Measurements from ENCODE around the gene DPP7.

DNA sequence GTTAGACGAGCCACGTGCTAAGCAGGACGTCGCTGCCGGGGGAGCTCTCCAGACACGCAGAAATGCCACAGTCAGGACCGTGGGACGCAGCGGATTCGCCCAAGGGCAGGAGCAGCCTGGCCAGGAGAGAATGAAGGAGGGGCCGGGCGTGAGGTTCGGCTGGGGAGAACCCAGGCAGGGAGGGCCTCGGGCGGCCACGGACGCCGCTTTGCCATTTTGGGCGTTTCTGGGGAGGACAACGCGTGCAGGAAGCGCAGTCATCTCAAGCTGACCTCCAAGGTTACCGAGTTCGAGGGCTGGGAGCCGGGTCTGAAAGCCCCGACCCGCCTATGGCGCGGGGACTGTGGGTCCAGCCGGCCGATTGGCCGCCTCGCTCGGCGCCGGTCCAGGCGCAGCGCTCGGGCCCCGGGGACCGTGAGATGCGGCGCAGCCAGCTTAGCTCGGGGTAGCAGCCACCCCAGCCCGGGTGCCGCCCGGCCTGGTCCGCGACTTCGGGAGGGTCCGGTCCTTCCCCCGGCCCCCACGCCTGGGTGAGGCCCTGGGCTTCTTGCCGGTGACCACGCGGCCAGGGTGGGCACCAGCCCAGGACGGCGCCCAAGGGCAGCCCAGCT is 28.5 kb downstream of the DPP7 start:
- TF ChIP-seq, protein P1, sequence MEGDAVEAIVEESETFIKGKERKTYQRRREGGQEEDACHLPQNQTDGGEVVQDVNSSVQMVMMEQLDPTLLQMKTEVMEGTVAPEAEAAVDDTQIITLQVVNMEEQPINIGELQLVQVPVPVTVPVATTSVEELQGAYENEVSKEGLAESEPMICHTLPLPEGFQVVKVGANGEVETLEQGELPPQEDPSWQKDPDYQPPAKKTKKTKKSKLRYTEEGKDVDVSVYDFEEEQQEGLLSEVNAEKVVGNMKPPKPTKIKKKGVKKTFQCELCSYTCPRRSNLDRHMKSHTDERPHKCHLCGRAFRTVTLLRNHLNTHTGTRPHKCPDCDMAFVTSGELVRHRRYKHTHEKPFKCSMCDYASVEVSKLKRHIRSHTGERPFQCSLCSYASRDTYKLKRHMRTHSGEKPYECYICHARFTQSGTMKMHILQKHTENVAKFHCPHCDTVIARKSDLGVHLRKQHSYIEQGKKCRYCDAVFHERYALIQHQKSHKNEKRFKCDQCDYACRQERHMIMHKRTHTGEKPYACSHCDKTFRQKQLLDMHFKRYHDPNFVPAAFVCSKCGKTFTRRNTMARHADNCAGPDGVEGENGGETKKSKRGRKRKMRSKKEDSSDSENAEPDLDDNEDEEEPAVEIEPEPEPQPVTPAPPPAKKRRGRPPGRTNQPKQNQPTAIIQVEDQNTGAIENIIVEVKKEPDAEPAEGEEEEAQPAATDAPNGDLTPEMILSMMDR (IDR thresholded peaks at IDR 0.05; ENCODE audit: low read depth, low read length) = no peak
- TF ChIP-seq EZH2phosphoT487 (IDR thresholded peaks at IDR 0.05; ENCODE audit: low read depth) = no peak
